Right renal cortex interstitium (tissue), 3 donors: Measurements from ENCODE around the gene CLDN9. TPM values are rescaled to one million over a fixed set of nuclear protein-coding genes. Genes with fewer than 3 reads are reported as not detected.

ENCODE experiments used
- DNase-seq, 3 donors: peaks; one replicate each; pipeline ENCODE4 v3.0.0-alpha.2; 2013; ENCODE audit warnings: low read depth in 3 of 3, low spot score in 2 of 3
- polyA plus RNA-seq, 3 donors: library from polyadenylated mRNA; unstranded; fragments of 120-200 nt; gene quantifications; one replicate each; pipeline ENCODE4 v1.2.1, GENCODE V29; 2013; ENCODE audit not compliant: insufficient read length in 3 of 3

The CLDN9 gene
- polyA plus RNA-seq, 3 donors = 2.0 to 2.8 (median 2.5) TPM

- no peak for DNase-seq
Measured at GRCh38 chr16:3028716-3029319, 16.1 kb downstream of the CLDN9 start.

DNA sequence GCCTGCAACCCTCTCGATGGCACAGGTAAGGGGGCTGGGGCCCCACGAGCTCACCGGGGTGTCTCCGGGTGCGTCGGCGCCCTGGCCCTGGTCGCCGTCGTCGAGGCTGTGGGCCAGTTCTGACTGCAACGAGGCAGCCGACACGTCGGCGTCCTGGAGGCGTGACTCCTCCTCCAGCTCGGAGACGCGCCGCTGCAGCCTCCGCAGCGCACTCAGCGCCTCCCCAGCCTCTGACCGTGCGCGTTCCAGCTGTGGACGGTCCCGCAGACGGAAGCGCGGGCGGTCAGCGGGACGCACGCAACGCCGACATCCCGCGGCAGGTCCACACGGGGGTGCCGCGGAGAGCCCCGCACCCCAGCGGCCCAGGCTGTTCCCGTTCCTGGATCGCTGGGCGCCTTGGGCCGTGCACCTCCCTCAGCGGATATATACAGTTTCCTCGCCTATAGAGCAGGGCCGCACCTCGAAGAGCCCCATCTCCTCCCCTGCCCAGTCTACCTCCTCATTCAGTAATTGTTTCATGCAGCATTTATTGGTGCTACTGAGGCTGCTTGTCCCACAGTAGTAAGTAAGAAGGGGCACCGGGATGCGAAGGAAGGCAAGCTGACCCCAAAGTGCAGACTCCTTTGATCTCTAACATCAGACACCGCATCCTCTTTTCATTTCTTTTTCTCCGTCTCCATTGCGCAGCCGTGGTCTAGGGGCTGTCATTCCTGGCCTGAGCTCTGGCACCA lies 16.9 kb downstream of the CLDN9 start:
- DNase-seq = no peak

DNA sequence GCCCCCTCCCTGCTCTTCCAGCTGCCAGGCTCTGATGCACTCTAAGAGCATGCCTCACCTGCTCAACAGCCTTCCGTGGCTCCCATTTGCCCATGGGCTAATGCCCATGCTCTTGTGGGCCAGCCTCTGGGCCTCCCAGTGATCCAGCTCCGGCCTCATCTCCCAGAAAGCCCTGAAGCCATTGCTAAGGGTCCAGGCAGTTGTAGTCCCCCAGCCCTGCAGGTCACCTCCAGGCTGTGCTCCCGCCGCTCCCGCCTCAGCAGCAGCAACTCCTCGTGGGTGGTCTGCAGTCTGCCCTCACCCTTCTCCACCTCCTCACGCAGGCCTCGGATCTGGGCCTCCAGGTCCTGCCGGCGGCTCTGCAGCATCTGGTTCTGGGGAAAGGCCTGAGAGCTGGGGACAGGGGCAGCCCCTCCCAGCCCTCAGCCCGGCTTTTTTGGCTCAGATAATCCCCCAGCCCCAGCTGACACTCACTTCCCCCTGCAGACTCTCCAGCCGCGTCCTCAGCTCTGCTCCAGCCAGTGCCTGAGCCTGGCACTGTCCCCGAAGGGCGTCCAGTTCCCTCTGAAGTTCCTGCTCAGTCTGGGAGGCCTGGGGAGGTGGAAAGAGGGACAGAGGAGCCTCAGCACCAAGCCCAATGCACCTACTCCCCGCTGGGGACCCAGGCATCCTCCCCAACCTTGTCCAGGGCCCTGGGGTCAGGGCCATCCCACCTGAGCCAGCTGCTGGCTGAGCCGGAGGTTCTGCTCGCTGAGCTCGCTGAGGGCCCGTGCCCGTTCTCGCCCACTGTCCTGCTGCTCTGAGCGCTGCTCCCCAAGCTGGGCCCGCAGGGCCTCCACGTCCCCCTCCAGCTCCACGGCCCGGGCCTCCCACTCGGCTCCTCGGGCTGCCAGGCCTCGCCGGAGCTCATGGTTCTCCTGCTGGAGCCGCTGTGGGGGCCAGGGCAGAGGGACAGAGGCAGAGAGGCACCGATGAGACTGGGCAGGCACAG lies 17.8 kb downstream of the CLDN9 start:
- no peak for DNase-seq

DNA sequence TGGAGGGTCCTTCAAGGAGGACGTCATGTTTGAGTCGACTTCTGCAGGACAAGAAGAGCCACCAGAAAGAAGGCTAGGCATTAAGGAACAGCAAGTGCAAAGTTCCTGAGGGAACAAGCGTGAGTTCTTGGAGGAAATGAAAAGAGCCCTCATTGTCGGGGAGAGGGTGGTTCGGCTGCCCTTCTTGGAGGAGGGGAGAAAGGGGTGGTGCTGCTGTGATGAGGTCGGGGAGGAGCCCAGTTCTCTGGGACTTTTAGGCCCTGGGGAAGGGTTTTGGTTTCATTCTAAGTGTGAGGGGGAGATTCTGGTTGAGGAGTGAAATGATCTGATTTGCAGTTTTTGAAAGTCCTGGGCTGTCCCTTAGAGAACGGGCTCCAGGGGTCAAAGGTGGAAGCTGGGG lies 19.9 kb downstream of the CLDN9 start:
- no peak for DNase-seq

GRCh38 chr16:3035289-3035971 lies 22.7 kb downstream of the CLDN9 start:
- DNase-seq = no peak

DNA sequence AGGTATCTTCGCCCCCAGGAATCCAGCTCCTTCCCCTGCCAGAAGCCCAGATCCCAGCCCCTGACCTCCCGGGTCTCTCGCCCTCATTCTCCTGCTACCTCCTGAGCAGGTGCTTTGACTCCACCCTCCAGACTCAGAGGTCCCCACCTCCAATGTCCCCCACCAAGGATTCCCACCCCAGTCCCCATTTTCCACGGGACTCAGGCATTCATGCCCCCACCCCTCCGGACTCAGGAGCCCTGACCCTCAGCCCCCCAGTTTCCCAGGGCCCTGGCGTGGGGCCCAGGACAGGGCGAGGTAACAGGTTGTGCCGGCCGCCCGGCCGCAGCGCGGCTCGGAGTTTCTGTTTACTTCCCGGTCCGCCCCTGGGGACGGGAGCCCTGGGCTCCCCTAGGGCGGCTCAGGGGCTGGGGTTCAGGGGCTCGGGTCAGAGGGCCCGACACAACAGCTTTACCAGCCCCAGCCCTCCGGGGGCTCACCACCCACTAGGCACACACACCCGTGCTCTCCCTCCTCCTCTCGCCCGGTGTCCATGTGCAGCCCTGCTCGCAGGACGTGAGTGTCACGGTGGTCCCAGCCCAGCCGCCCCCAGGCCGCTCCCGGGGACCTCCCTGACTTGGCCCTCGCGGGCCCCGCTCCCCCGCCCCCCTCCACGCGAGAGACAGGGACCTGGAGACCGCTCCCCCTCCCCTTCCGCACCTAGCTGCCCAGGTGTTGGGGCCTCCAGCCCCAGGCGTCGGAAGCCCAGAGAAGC lies 23.4 kb downstream of the CLDN9 start:
- DNase-seq = no peak

DNA sequence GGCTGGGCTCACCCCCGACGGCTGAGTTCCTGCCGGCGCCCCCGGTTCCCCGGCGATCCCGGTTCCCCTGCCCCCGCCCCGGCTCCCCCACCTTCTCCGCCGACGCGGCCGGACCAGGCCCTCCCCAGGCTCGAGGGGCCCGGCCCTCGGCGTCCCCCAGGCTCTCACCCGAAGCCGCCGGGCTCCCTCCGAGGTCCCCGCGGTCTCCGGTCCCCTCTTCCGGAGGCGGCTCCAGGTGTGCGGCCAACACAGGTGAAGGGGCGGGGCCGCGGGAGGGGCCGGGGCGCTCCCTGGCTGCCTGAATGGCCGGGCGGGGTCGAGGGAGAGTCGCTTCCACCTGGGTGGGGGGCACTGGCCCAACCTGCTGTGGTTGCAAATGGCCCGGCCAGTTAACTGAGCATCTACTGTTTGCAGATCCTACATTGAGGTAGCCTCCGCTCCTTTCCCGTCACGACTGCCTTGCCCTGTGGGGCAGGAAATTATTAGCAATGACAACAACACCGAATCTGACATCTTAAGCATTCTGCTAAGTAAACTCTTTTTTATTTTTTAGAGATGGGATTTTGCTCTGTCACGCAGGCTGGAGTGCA lies 24.1 kb downstream of the CLDN9 start, which contains the start of gene BICDL2:
TSS of gene BICDL2 (minus strand) at position 219 of the 590 bp plus-strand sequence. CDS start 1,448 bp downstream, outside the sequence.
- no peak for DNase-seq

GRCh38 chr16:3038256-3038655 lies 25.5 kb downstream of the CLDN9 start:
- DNase-seq = no peak

GRCh38 chr16:3038896-3039295 lies 26.2 kb downstream of the CLDN9 start:
- no peak for DNase-seq

DNA sequence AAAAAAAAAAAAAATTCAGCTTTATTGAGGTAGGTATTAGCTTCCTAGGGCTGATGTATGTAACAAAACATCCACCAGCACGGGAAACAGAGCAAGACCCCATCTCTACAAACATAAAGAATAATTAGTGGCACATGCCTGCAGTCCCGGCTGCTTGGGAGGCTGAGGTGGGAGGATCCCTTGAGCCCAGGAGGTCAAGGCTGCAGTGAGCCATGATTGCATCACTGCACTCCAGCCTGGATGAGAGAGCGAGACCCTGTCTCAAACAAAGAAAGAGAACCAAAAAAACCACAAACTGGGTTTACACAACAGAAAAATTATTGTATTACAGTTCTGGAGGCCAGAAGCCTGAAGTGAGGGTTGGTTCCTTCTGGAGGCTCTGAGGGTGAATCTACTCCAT lies 29.7 kb downstream of the CLDN9 start:
- DNase-seq = no peak

DNA sequence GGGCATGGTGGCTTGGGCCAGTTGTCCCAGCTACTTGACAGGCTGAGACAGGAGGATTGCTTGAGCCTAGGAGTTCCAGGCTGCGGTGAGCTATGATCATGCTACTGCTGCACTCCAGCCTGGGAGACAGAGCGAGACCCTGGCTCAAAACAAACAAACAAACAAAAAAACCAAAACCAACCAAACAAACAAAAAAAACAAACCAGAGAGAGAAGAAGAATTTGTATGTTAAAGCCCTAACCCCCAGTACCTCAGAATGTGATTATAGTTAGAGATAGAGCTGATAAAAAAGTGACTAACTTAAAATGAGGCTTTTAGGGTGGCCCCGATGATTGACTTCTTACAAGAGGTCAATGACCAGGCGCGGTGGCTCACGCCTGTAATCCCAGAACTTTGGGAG lies 32.0 kb downstream of the CLDN9 start:
- no peak for DNase-seq

DNA sequence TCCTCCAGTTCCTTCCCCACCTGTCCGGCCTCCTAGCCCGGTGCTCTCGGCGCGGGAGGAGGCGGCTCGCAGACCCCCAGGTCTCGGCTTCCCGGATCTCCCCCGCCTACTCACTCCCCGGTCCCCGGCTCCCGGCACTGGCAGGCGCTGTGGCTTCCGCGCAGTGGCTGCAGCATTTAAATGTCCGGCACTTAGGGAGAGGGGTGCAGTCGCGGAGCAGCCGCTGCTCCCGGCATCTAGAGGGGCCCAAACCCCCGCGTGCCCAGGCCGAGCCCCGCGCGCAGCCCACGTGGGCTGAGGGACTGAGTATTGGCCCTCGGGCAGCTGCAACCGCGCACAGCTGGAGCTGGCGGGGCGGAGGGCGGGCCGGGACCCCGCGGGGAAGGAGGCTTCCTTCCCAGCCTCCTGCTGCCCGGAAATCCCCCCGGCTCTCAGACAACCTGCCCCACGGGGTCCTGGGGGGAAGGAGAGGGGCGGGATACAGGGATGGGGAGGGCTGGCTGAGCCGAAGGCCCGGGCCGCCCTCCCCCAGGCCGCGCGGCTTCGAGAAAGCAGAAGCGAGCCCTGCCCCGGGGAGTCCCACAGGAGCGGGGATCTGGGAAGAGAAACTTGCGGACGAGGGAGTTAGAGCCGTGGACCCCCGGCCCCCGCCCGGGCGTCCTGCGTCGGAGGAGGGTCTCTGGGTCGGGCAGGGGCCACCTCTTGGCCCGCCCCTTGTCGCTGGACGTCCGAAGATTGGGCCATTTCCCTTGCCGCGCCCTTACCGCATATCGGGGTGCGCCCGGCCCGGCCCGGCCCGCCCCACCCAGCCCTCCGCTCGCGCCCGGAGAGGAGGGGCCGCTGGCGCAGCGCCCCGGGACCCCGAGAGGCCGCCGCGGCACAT lies 33.3 kb downstream of the CLDN9 start, which contains the start of gene MMP25:
TSS of gene MMP25 (plus strand) at position 804 of the 883 bp plus-strand sequence. CDS start 357 bp downstream, outside the sequence.
- DNase-seq = no peak

GRCh38 chr16:3046641-3047386 lies 34.1 kb downstream of the CLDN9 start:
- no peak for DNase-seq

DNA sequence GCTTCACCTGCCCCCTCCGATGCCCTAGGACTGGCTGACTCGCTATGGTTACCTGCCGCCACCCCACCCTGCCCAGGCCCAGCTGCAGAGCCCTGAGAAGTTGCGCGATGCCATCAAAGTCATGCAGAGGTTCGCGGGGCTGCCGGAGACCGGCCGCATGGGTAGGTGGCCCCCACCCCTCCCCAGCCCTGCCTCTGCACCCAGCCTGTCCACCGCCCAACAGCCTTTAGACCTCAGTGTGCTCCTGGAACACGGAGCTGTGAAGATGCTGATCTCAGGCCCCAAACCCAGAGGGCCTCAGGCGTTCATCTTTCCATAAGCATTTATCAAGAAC lies 34.6 kb downstream of the CLDN9 start:
- no peak for DNase-seq

DNA sequence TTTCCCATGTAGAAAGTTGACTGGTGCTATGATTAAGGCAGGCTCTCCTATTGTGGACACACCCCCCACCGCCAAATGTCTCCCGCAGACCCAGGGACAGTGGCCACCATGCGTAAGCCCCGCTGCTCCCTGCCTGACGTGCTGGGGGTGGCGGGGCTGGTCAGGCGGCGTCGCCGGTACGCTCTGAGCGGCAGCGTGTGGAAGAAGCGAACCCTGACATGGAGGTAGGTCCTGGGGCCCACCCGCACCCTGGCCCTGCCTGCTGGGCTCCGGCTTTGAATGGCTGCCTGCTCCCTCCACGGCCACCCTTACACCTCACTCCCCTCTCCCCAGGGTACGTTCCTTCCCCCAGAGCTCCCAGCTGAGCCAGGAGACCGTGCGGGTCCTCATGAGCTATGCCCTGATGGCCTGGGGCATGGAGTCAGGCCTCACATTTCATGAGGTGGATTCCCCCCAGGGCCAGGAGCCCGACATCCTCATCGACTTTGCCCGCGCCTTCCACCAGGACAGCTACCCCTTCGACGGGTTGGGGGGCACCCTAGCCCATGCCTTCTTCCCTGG lies 37.3 kb downstream of the CLDN9 start:
- DNase-seq = no peak

DNA sequence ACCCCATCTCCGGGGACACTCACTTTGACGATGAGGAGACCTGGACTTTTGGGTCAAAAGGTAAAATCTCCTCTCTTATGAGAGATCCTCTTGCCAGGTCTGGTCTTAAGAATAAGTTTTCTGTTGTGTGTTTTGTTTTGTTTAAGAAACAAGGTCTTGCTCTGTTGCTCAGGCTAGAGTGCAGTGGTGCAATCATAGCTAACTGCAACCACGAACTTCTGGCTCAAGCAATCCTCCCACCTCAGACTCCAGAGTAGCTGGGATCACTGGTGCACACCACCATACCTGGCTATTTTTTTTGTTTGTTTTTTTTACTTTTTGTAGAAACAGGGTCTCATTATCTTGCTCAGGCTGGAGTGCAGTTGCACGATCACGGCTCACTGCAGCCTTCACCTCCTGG lies 37.8 kb downstream of the CLDN9 start:
- DNase-seq = no peak

GRCh38 chr16:3051009-3051408 lies 38.3 kb downstream of the CLDN9 start:
- DNase-seq = no peak

- DNase-seq = no peak
Measured at GRCh38 chr16:3051494-3051893, 38.8 kb downstream of the CLDN9 start.
